HEK293T (cell line): ENCODE results near the gene CCDC92.

ENCODE experiments used
- ELF4 ChIP-seq: fragments of 450-650 bp; IDR thresholded peaks from 2 replicates; pipeline ENCODE4 v1.6.1; 2017; ENCODE audit warnings: antibody characterized with exemption
- FOXA1 ChIP-seq: fragments of 450-650 bp; IDR thresholded peaks from 2 replicates; pipeline ENCODE4 v1.6.1; 2016; ENCODE audit warnings: mild to moderate bottlenecking
- FOXM1 ChIP-seq: fragments of 450-650 bp; IDR thresholded peaks from 2 replicates; pipeline ENCODE4 v1.6.1; 2017; ENCODE audit warnings: mild to moderate bottlenecking, borderline replicate concordance
- NFRKB ChIP-seq: fragments of 450-650 bp; IDR thresholded peaks from 2 replicates; pipeline ENCODE4 v1.6.1; 2016; ENCODE audit warnings: mild to moderate bottlenecking, moderate library complexity
- TARDBP ChIP-seq: fragments of 450-650 bp; IDR thresholded peaks from 2 replicates; pipeline ENCODE4 v1.6.1; 2016

- TF ChIP-seq FOXA1 (no peak), ELF4 (no peak), NFRKB (no peak), TARDBP (no peak), FOXM1 (no peak)
Measured at GRCh38 chr12:123891516-123892179, 81.0 kb downstream of the CCDC92 start.
